ENCODE measurements around the gene GNA14.
"Not testable (repeated sequence)": the region's sequence is repeated elsewhere in the genome, so short reads cannot be mapped to it uniquely, and the experiment has no call there.

Gene GNA14

GRCh38 chr9:77497322-77498198 lies 150.6 kb downstream of the GNA14 start:
- H3K4me3 ChIP-seq (replicated peaks; ENCODE audit: low read depth, low read length) = no peak overlapping the region
- DNase-seq (ENCODE audit: extremely low read depth, low read depth) = no peak
- TF ChIP-seq CTCF (IDR thresholded peaks at IDR 0.05; ENCODE audit: low read depth, low read length, missing control alignments) = no peak

- TF ChIP-seq CTCF (IDR thresholded peaks at IDR 0.05; ENCODE audit: low read depth, low read length, missing control alignments) = no peak
- H3K4me3 ChIP-seq (replicated peaks; ENCODE audit: low read depth, low read length) = no peak overlapping the region
- DNase-seq (ENCODE audit: extremely low read depth, low read depth) = peak; percentile 49
Observed at GRCh38 chr9:77495834-77496671, 152.1 kb downstream of the GNA14 start.

- not testable (repeated sequence) for DNase-seq (ENCODE audit: extremely low read depth, low read depth); H3K4me3 ChIP-seq (replicated peaks; ENCODE audit: low read depth, low read length)
Observed at GRCh38 chr9:77490279-77490678, 157.8 kb downstream of the GNA14 start.

- not testable (repeated sequence) for DNase-seq (ENCODE audit: extremely low read depth, low read depth); H3K4me3 ChIP-seq (replicated peaks; ENCODE audit: low read depth, low read length)
Observed at GRCh38 chr9:77489405-77490163, 158.5 kb downstream of the GNA14 start.

GRCh38 chr9:77488439-77489126 lies 159.5 kb downstream of the GNA14 start:
- TF ChIP-seq CTCF (IDR thresholded peaks at IDR 0.05; ENCODE audit: low read depth, low read length, missing control alignments) = peak; percentile 62
- DNase-seq (ENCODE audit: extremely low read depth, low read depth) = no peak
- no peak overlapping the region for H3K4me3 ChIP-seq (replicated peaks; ENCODE audit: low read depth, low read length)

- TF ChIP-seq CTCF (IDR thresholded peaks at IDR 0.05; ENCODE audit: low read depth, low read length, missing control alignments) = no peak
- no peak for DNase-seq (ENCODE audit: extremely low read depth, low read depth)
- no peak overlapping the region for H3K4me3 ChIP-seq (replicated peaks; ENCODE audit: low read depth, low read length)
Observed at GRCh38 chr9:77486968-77487367, 161.2 kb downstream of the GNA14 start.

GRCh38 chr9:77486463-77486862 lies 161.7 kb downstream of the GNA14 start:
- no peak for TF ChIP-seq CTCF (IDR thresholded peaks at IDR 0.05; ENCODE audit: low read depth, low read length, missing control alignments)
- no peak for DNase-seq (ENCODE audit: extremely low read depth, low read depth)

More at GRCh38 chr9:77486463-77486862, 161.7 kb downstream of the GNA14 start:
- no peak overlapping the region for H3K4me3 ChIP-seq (replicated peaks; ENCODE audit: low read depth, low read length)
